SK-N-MC (cell line): ENCODE results near the gene SPATS2L.

Experiments
- DNase-seq: peaks from one replicate; pipeline ENCODE4 v3.0.0-alpha.2; 2011; ENCODE audit warnings: low read depth, low spot score
- H3K27ac ChIP-seq: fragments of 200-600 bp; sonication (generic); 2 replicates; pipeline ENCODE4 v1.5.1; 2016; ENCODE audit warnings: mixed run types
- H3K36me3 ChIP-seq: fragments of 200-600 bp; sonication (generic); 2 replicates; pipeline ENCODE4 v1.6.1; 2017; ENCODE audit warnings: antibody characterized with exemption, low read length, mixed read lengths; ENCODE audit not compliant: insufficient read depth
- H3K4me3 ChIP-seq: fragments of 200-600 bp; sonication (generic); 2 replicates; pipeline ENCODE4 v1.5.1; 2016
- H3K9ac ChIP-seq: fragments of 200-600 bp; sonication (generic); 2 replicates; pipeline ENCODE4 v1.8.0; 2017; ENCODE audit warnings: mixed run types, mixed read lengths; ENCODE audit not compliant: insufficient read length
- H3K9me3 ChIP-seq: fragments of 200-600 bp; sonication (generic); 2 replicates; pipeline ENCODE4 v1.6.1; 2017; ENCODE audit warnings: low read depth, mild to moderate bottlenecking, antibody characterized with exemption, low read length, moderate library complexity, mixed read lengths
- EZH2 ChIP-seq: fragments of 200-600 bp; sonication (generic); IDR thresholded peaks from one replicate; pipeline ENCODE4 v1.6.1; 2017; ENCODE audit warnings: antibody characterized with exemption
- FOXP2 ChIP-seq: optimal IDR thresholded peaks from 2 replicates; pipeline ENCODE3; 2011; ENCODE audit warnings: mild to moderate bottlenecking, moderate library complexity; ENCODE audit not compliant: insufficient read depth; ENCODE audit errors: extremely low read length, control extremely low read depth
- POLR2AphosphoS5 ChIP-seq: IDR thresholded peaks from 2 replicates; pipeline ENCODE4 v1.6.1; 2012; ENCODE audit warnings: mild to moderate bottlenecking, low read depth, low read length, borderline replicate concordance

Gene SPATS2L

DNA sequence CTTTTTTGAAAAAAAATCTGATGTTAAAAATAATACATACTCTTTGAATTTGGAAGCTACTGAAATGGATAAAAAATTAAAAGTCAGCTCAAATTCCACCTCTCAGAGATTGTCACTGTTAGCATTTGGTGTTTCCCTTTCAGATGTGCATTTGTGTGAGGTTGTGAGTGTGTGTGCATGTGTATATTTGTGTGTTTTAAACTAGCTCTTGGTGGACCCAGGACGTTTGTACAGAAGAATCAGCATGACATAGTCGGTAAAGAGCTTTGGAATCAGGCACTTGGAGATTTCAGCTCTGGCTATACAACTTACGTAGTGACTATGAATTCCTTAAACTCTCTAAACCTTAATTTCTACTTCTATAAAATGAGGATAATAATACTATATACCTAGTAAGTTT lies 14.5 kb downstream of the SPATS2L start:
- no peak for DNase-seq
- H3K36me3 ChIP-seq: no peaks in the 10 kb centered on the region

DNA sequence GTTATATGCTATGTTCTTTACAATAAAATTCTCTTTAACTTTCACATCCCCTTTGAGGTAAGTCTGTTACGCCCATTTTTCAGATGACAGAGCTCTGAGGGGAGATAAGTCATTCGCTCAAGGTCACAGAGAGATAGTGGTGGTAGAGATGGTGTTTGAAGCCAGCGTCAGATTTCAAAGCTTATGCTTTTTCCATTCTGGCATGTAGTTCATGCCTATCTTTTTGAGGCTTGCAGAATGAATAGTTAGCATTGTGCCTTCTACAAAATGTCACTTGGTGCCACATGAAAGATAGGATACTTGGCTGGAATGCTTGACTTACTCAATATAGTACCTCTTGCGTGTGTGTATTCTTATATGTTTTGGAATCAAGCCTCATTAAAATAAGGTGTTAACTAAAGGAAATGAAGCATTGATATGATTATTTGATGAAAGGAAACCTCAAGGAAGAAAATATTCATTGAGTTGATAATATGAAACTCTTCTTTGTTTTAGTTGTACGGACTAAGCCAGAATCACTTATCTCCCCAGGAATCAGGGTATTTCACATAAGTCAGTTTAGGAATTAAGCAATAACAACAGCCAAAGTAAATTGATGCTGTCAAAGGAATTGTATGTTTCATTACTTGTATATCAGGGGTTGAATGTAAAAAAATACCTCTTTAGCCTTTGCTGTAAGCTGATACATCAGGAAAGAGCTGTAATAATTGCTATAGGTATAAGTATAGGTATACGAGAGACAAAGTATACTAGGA lies 15.5 kb downstream of the SPATS2L start:
- Histone ChIP-seq H3K36me3 (no peaks in the 10 kb centered on the region), H3K27ac (no peak overlapping the region), H3K4me3 (no peak overlapping the region), H3K9me3 (no peaks in the 10 kb centered on the region), H3K9ac (no peak overlapping the region)
- TF ChIP-seq FOXP2: no peak
- no peak for TF ChIP-seq POLR2AphosphoS5
- TF ChIP-seq EZH2: no peak
- DNase-seq: no peak

More for the DNA sequence above, 14.5 kb downstream of the SPATS2L start:
- no peaks in the 10 kb centered on the region for H3K9me3 ChIP-seq
- no peak overlapping the region for H3K4me3 ChIP-seq
- no peak overlapping the region for H3K27ac ChIP-seq
- no peak for TF ChIP-seq POLR2AphosphoS5
- TF ChIP-seq EZH2: no peak
- no peak overlapping the region for H3K9ac ChIP-seq

DNA sequence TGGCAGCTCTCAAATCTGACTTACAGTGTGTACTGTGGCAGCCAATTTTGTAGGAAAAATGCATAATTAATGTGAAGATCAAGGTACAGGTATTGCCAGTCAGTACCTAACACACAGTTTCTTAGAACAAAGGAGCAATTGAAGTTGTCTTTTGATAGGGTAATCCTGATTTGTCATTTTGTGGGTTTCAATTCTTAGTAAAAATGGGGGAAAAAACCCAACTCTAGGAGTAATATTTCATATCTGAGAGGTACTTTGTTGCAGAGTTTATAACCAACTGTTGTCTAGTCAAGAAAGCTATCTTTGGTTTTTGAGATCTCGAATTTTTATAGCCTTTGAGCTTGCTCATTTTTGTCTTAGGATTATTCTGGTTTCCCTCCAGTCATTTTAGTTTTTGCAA lies 16.1 kb downstream of the SPATS2L start:
- Histone ChIP-seq H3K9me3 (no peaks in the 10 kb centered on the region), H3K4me3 (no peak overlapping the region), H3K36me3 (no peaks in the 10 kb centered on the region), H3K9ac (no peak overlapping the region), H3K27ac (no peak overlapping the region)
- TF ChIP-seq POLR2AphosphoS5: no peak
- no peak for TF ChIP-seq FOXP2
- no peak for TF ChIP-seq EZH2
- no peak for DNase-seq

DNA sequence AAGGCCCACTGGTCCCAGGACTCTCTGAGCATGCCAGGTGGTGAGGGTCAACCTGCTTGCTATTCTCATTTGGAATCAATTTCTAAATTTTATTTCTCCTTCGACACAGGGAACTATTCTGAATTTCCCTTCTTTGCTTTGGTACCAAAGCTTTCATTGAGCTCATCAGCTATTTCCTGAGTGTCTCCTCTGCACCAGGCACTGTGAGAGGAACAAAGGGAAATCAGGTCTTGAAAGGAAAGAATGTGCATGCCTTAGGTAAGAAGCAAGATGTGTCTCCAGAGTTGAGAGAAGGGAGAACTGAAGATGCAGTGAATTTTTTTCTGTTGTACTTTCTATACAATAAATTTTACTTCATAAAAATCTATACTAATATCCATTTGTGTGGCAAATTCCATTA lies 17.9 kb downstream of the SPATS2L start:
- no peak for DNase-seq
- Histone ChIP-seq H3K36me3 (no peaks in the 10 kb centered on the region), H3K27ac (no peak overlapping the region), H3K9me3 (no peaks in the 10 kb centered on the region), H3K9ac (no peak overlapping the region), H3K4me3 (no peak overlapping the region)
- TF ChIP-seq FOXP2 (no peak), POLR2AphosphoS5 (no peak), EZH2 (no peak)

DNA sequence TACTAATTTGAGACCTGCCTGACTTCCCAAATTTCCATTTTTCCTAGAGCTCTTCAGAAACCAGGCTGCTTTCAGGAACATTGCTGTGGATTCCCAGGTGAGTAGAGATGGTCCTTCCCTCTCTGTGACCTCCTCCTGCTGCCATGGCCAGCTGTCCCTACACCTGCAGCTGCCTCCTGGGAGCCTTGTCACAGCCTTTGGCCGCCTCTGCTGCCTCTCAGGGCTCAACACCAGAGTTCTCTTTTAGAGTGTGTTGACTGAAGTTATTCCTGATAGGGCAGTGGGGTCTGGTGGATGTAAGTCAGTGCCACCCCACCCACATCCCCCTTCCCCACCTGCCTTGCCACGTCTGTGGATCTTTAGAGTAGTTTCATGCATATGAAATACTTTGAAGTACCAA lies 22.9 kb downstream of the SPATS2L start:
- no peaks in the 10 kb centered on the region for H3K36me3 ChIP-seq
- DNase-seq: no peak
- no peaks in the 10 kb centered on the region for H3K9me3 ChIP-seq
- H3K4me3 ChIP-seq: no peak overlapping the region
- no peak for TF ChIP-seq POLR2AphosphoS5
- no peak for TF ChIP-seq EZH2
- no peak for TF ChIP-seq FOXP2
- H3K9ac ChIP-seq: no peak overlapping the region
- H3K27ac ChIP-seq: no peak overlapping the region

DNA sequence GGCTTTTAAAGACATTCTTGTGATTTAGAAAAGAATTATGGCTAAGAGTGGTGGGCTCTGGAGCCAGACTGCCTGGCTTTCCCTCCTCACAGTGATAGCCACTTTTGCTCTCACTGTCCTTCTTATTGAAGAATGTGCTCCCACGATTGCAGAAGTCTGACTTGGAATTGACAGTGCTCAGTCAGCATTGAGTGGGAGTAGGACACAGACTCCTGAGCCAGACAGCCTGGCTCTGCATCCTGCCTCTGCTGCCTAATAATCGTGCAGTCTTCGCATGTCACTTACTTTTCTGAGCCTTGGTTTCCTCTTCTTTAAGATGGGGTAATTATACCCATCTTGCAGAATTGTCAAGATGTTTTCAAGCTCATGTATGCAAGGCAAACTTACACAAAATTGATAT lies 23.3 kb downstream of the SPATS2L start:
- TF ChIP-seq FOXP2 (no peak), POLR2AphosphoS5 (no peak), EZH2 (no peak)
- Histone ChIP-seq H3K36me3 (no peaks in the 10 kb centered on the region), H3K9me3 (no peaks in the 10 kb centered on the region), H3K4me3 (no peak overlapping the region), H3K9ac (no peak overlapping the region), H3K27ac (no peak overlapping the region)
- DNase-seq: no peak

DNA sequence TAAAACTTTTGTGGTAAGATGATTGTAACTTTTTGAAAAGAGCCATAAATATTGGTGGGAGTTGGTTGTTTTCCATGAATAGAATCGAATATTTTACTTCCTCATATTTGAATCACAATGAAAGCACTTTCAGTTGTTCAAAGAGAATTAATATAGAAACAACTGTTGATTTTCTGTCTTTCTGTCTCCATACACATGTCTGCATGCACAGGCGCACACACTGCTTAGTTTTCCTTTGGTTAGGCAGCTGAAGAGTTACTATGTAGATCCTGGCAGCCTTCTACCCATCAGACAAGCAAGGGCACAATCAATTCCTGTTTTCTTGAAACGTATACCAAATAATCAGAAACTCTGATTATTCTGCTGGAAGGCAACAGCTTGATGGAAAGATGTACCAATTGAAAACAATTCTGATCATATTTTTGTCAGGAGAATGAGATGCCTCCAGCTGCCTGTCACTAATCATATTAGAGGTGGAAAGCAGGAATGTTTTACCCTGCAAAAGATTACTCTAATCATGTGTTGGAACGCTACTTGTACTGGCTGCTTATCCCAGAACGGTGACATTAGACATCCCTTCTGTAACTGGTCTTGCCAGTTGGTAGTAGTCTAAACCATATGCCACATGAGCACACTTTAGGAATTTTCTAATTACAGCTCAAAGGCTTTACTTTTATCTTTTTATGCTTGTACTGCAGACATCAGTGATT lies 24.0 kb downstream of the SPATS2L start:
- Histone ChIP-seq H3K9ac (no peak overlapping the region), H3K4me3 (no peak overlapping the region), H3K9me3 (no peaks in the 10 kb centered on the region), H3K36me3 (no peaks in the 10 kb centered on the region), H3K27ac (no peak overlapping the region)
- DNase-seq: no peak
- TF ChIP-seq POLR2AphosphoS5: no peak
- no peak for TF ChIP-seq EZH2
- no peak for TF ChIP-seq FOXP2

DNA sequence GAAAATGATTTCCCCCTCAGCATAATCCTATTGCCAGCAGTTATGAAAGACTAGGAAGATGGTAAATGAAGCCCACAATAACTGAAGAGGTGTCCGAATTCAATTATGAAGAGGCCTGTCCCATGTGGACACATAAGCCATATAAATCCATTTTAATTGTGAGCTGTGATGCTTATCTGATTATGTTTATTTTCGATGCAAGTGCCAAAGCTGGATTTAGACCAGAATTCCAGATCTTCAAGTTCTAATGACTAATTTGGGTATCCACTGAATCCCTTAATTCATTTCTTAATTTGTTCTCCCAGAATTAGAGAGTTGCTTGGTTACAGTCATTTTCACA lies 24.5 kb downstream of the SPATS2L start:
- Histone ChIP-seq H3K27ac (no peak overlapping the region), H3K9me3 (no peaks in the 10 kb centered on the region), H3K4me3 (no peak overlapping the region), H3K9ac (no peak overlapping the region), H3K36me3 (no peaks in the 10 kb centered on the region)
- no peak for TF ChIP-seq FOXP2
- TF ChIP-seq POLR2AphosphoS5: no peak
- no peak for TF ChIP-seq EZH2
- DNase-seq: no peak

DNA sequence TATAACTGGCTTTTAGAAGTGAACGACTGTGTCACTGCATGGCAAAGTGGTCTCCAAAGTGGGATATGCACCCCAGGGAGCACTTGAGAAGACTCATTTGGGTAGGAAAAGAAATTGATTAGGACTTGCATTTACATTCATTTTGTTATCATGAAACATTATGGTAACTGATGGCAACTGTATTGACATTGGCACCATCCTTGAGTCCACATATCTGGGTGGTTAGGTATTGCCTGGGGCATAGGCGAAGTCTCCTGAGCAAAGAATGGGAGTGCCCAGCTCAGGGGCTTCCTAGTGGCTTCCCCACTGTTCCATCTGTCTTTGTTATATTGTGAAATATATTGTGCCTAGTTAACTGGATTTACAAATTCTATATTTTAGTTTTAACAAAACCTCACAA lies 29.2 kb downstream of the SPATS2L start:
- Histone ChIP-seq H3K27ac (no peak overlapping the region), H3K9ac (no peak overlapping the region), H3K36me3 (no peaks in the 10 kb centered on the region), H3K4me3 (no peak overlapping the region), H3K9me3 (no peaks in the 10 kb centered on the region)
- DNase-seq: no peak
- no peak for TF ChIP-seq EZH2
- TF ChIP-seq FOXP2: no peak
- TF ChIP-seq POLR2AphosphoS5: no peak
